Ishikawa (cell line): ENCODE results near the gene ADH1A.

Source experiments
- CEBPB ChIP-seq: IDR thresholded peaks from 2 replicates; pipeline ENCODE4 v1.6.1; 2012
- CREB1 ChIP-seq: IDR thresholded peaks from 2 replicates; pipeline ENCODE4 v1.6.1; 2012; ENCODE audit warnings: low read depth
- EGR1 ChIP-seq: IDR thresholded peaks from 2 replicates; pipeline ENCODE4 v1.6.1; 2012
- EP300 ChIP-seq: IDR thresholded peaks from 2 replicates; pipeline ENCODE4 v1.6.1; 2012; ENCODE audit warnings: borderline replicate concordance
- FOXM1 ChIP-seq: IDR thresholded peaks from 2 replicates; pipeline ENCODE4 v1.6.1; 2012; ENCODE audit warnings: low read depth, borderline replicate concordance
- MAX ChIP-seq: IDR thresholded peaks from 2 replicates; pipeline ENCODE4 v1.6.1; 2012
- NFIC ChIP-seq: IDR thresholded peaks from 2 replicates; pipeline ENCODE4 v1.6.1; 2012
- RAD21 ChIP-seq: IDR thresholded peaks from 2 replicates; pipeline ENCODE4 v1.6.1; 2012; ENCODE audit warnings: low read depth
- TAF1 ChIP-seq: IDR thresholded peaks from 2 replicates; pipeline ENCODE4 v1.6.1; 2012; ENCODE audit warnings: low read depth, mild to moderate bottlenecking
- TCF12 ChIP-seq: IDR thresholded peaks from 2 replicates; pipeline ENCODE4 v1.6.1; 2012; ENCODE audit warnings: low read depth
- TEAD4 ChIP-seq: IDR thresholded peaks from 2 replicates; pipeline ENCODE4 v1.6.1; 2012
- USF1 ChIP-seq: IDR thresholded peaks from 2 replicates; pipeline ENCODE4 v1.6.1; 2012
- YY1 ChIP-seq: IDR thresholded peaks from 2 replicates; pipeline ENCODE4 v1.6.1; 2012; ENCODE audit warnings: low read depth
- ZBTB7A ChIP-seq: IDR thresholded peaks from 2 replicates; pipeline ENCODE4 v1.6.1; 2012; ENCODE audit warnings: low read depth
- TF ChIP-seq, protein P1 (sequence below): IDR thresholded peaks from 2 replicates; pipeline ENCODE4 v1.6.1; 2012; ENCODE audit warnings: low read depth, mild to moderate bottlenecking

Gene ADH1A

DNA sequence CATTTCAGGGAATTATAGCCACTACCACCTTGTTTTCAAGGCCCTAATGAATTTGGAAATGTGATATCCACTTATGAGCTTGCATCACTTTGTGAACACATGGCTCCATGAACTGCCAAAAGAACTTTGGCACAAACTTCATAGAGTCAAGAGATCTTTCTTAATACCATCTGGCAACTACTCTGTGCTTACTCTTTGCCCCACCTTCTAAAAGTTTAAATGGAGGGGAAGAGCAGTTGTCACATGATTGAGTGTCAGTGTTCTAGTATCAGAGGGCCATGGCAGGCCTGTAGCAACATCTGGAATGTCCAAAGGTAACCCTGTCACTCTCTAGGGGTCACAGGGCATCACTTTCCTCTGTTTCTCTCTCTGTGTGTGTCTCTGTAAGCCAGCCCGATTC lies 33.0 kb upstream of the ADH1A start:
- TF ChIP-seq FOXM1 (no peak), TCF12 (no peak), ZBTB7A (no peak)

DNA sequence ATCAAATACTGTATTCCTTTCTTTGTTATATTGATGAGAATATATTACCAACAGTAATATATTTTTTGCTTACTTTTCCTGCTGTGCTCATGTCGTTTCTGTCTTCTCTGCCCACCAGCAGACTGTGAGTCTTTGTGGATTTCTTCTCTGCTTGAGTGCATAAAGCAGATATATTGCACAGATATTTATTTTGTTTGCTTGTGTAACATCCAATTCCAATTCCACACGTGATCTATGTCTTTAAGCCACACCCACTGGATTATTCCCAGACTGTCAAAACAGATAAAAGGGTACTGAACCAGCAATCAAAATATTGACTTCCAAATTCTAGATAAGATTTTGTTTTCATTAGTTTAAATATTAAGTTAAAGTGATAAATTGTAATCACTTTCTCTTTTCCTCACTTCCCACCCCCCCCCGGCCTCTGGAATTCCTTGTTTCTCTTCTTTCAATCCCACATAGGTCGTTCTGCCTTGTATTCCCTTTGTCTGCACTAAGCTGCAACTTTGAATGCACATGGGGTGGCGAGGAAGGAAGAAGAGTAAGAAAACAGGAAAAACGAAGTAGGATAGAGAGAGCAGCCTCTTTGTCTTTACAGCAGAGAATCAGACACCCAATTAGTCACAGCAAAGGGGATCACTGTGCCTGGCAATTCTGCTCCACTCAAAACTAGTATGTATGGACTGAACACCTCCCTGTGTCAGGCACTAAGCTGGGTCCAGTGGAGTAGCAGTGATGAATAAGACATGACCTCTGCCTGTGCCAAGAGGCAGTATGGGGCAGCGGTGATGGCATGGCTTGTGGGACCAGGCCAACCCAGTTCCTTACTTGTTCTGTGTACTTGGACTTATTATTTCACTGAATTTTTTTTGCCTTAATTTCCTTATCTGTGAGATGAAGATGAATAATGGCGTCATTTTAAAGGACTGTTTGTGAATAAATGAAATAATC lies 30.7 kb upstream of the ADH1A start, which contains the start of gene ADH1B:
ADH1B (minus strand) TSS at position 161 of the 951 bp plus-strand sequence; CDS start at position 91, 70 bp downstream.
- TF ChIP-seq TCF12: no peak
- no peak for TF ChIP-seq USF1
- TF ChIP-seq CEBPB: no peak
- TF ChIP-seq MAX: no peak
- TF ChIP-seq RAD21: no peak
- TF ChIP-seq, protein P1, sequence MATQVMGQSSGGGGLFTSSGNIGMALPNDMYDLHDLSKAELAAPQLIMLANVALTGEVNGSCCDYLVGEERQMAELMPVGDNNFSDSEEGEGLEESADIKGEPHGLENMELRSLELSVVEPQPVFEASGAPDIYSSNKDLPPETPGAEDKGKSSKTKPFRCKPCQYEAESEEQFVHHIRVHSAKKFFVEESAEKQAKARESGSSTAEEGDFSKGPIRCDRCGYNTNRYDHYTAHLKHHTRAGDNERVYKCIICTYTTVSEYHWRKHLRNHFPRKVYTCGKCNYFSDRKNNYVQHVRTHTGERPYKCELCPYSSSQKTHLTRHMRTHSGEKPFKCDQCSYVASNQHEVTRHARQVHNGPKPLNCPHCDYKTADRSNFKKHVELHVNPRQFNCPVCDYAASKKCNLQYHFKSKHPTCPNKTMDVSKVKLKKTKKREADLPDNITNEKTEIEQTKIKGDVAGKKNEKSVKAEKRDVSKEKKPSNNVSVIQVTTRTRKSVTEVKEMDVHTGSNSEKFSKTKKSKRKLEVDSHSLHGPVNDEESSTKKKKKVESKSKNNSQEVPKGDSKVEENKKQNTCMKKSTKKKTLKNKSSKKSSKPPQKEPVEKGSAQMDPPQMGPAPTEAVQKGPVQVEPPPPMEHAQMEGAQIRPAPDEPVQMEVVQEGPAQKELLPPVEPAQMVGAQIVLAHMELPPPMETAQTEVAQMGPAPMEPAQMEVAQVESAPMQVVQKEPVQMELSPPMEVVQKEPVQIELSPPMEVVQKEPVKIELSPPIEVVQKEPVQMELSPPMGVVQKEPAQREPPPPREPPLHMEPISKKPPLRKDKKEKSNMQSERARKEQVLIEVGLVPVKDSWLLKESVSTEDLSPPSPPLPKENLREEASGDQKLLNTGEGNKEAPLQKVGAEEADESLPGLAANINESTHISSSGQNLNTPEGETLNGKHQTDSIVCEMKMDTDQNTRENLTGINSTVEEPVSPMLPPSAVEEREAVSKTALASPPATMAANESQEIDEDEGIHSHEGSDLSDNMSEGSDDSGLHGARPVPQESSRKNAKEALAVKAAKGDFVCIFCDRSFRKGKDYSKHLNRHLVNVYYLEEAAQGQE: no peak
- no peak for TF ChIP-seq NFIC
- TF ChIP-seq EGR1: no peak
- no peak for TF ChIP-seq TAF1
- no peak for TF ChIP-seq EP300
- TF ChIP-seq ZBTB7A: no peak
- TF ChIP-seq FOXM1: no peak
- TF ChIP-seq YY1: no peak
- no peak for TF ChIP-seq TEAD4
- TF ChIP-seq CREB1: no peak

DNA sequence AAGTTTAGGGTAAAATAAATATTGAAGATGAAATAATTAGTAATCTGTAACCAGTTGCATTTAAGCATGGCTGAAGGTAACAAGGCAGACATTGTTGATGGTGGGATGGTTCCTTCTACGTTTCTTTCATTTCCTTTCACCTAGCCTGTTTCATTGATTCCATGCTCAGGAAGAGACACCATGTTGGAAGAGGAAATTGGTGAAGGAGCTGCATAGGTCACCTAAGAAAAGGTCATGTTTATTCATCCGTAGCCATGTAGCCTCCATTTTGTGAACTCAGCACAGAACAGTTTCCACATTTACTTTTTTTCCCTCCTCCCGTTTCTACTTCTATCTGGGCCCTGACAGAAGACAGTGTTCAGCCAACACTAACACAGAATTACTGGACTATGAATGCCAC lies 26.6 kb upstream of the ADH1A start:
- no peak for TF ChIP-seq MAX
- no peak for TF ChIP-seq NFIC
- TF ChIP-seq ZBTB7A: no peak
- TF ChIP-seq, protein P1: no peak
- no peak for TF ChIP-seq USF1
- no peak for TF ChIP-seq EGR1
- TF ChIP-seq TCF12: no peak
- no peak for TF ChIP-seq FOXM1
- no peak for TF ChIP-seq TAF1
- TF ChIP-seq YY1: no peak
- TF ChIP-seq CEBPB: no peak
- no peak for TF ChIP-seq CREB1
- no peak for TF ChIP-seq RAD21
- no peak for TF ChIP-seq EP300
- TF ChIP-seq TEAD4: no peak

- TF ChIP-seq TEAD4: no peak
- no peak for TF ChIP-seq CEBPB
- TF ChIP-seq RAD21: no peak
- TF ChIP-seq CREB1: no peak
- TF ChIP-seq TCF12: no peak
- no peak for TF ChIP-seq YY1
- no peak for TF ChIP-seq EGR1
- TF ChIP-seq MAX: no peak
- no peak for TF ChIP-seq FOXM1
- TF ChIP-seq, protein P1: no peak
- no peak for TF ChIP-seq NFIC
- TF ChIP-seq USF1: no peak
- no peak for TF ChIP-seq TAF1
Observed at GRCh38 chr4:99315839-99316238, 25.1 kb upstream of the ADH1A start.
